ENCODE results near the gene BEND5. TPM values are rescaled to one million over a fixed set of nuclear protein-coding genes. Genes with fewer than 3 reads are reported as not detected.

BEND5 gene
- total and polyA plus RNA-seq, 2 of the 4 experiments (the other 2 are of a cell fraction): 1.1 to 1.3 TPM

DNA sequence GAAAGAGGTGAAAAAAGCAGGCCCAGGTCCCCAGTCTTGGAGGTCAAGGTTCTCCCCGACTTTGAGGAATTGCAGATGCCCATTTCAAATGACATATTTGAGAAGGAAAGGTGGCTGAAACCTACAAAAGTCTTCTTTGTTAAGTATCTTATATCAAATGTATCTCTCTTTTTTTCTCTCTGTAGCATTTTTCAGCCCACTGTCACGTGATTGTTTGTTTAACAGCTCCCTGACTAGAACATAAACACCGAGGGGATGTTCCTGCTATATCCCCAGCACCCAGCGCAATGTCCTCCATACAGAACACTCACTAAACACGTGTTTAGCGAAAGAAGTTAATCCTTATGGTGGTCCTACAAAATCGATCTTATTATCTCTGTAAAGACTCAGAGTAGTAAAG lies 27.6 kb downstream of the BEND5 start:
- CTCF ChIA-PET: no interaction called here
- Histone ChIP-seq H3K18ac (ENCODE audit: low read depth, low read length) (no peak overlapping the region), H3K9me3 (ENCODE audit: control insufficient read depth, insufficient read depth, low read length) (no peaks in the 10 kb centered on the region), H2BK20ac (ENCODE audit: low read depth, low read length) (no peak overlapping the region), H3K56ac (ENCODE audit: extremely low read depth, insufficient read depth, low read length) (no peak overlapping the region), H3K14ac (replicated peaks; ENCODE audit: low read depth, low read length) (no peak overlapping the region), H3K4me3 (ENCODE audit: insufficient read depth, low read depth, low read length) (no peak overlapping the region), H3K9me1 (ENCODE audit: insufficient read depth, low read length) (no peaks in the 10 kb centered on the region), H3K4ac (ENCODE audit: low read depth, low read length) (no peak overlapping the region), H4K5ac (ENCODE audit: low read depth, low read length) (no peak overlapping the region), H2AFZ (replicated peaks; ENCODE audit: low read length, poor library complexity) (no peak overlapping the region), H3K79me1 (ENCODE audit: low read depth in 1 of 2, low read length in 2 of 2) (no peaks in the 10 kb centered on the region), H3K4me2 (ENCODE audit: low read depth, low read length) (no peak overlapping the region), H3K36me3 (ENCODE audit: control insufficient read depth, insufficient read depth, low read length) (no peaks in the 10 kb centered on the region), H2AK5ac (ENCODE audit: low read depth, low read length) (no peak overlapping the region), H3K9ac (ENCODE audit: low read depth, low read length) (no peak overlapping the region), H3K4me1 (ENCODE audit: control insufficient read depth, insufficient read depth, low read length) (no peaks in the 10 kb centered on the region), H3K27me3 (ENCODE audit: control insufficient read depth, insufficient read depth, low read length) (no peaks in the 10 kb centered on the region), H4K8ac (ENCODE audit: low read depth in 2 of 2, low read length in 2 of 2) (no peak overlapping the region), H3K23ac (ENCODE audit: low read depth, low read length) (no peak overlapping the region), H2BK5ac (ENCODE audit: low read depth, low read length, poor library complexity, severe bottlenecking) (no peak overlapping the region), H3K27ac (ENCODE audit: insufficient read depth, low read length) (no peak overlapping the region), H2AK9ac (replicated peaks; ENCODE audit: low read depth, low read length, poor library complexity) (no peak overlapping the region), H4K20me1 (ENCODE audit: insufficient read depth, low read length) (no peaks in the 10 kb centered on the region), H2BK15ac (ENCODE audit: low read depth, low read length) (no peak overlapping the region), H2BK120ac (ENCODE audit: low read depth, low read length) (no peak overlapping the region), H4K91ac (ENCODE audit: insufficient read depth, low read depth, low read length) (no peak overlapping the region)
- DNase-seq (no peak), ATAC-seq (ENCODE audit: low read depth) (no peak)
- in situ Hi-C loops (cut with MboI; ENCODE audit: low sequenced_read_pairs): no loop called here
- no TSS peak for BruUV-seq (replicated peaks)
- POLR2A ChIA-PET (ENCODE audit: unreplicated experiment): no interaction called here
- intact Hi-C loops (cut with micrococcal nuclease): no loop called here
- dilution Hi-C loops (cut with HindIII; ENCODE audit: low sequenced_read_pairs, unreplicated experiment): no loop called here
- 33% methylated on average over 2 of the region's 7 CpGs; no CpG with 5 or more reads in 1 of the 2 experiments for WGBS, 2 experiments (ENCODE audit: extremely low coverage in 2 of 2, insufficient read length in 1 of 2)
- no peak for TF ChIP-seq CEBPB (IDR thresholded peaks at IDR 0.05; ENCODE audit: low read depth, low read length)
- no peak for TF ChIP-seq ELK1 (IDR thresholded peaks at IDR 0.05; ENCODE audit: borderline replicate concordance, low read depth, low read length)
- no peak for TF ChIP-seq SMC3 (IDR thresholded peaks at IDR 0.05; ENCODE audit: low read depth, low read length)
